Measurements from ENCODE around the gene HEATR5A. TPM values are rescaled to one million over a fixed set of nuclear protein-coding genes. Genes with fewer than 3 reads are reported as not detected.

Gene HEATR5A
- total and polyA plus RNA-seq, 9 donors = 9.5 to 26.0 (median 13.2) TPM

GRCh38 chr14:31307618-31308017, 112.7 kb downstream of the HEATR5A start:
- Histone ChIP-seq H3K27me3 (ENCODE audit: control insufficient read depth, insufficient read depth, low read length) (no peaks in the 10 kb centered on the region), H3K4me1 (ENCODE audit: control insufficient read depth, insufficient read depth, low read length) (no peaks in the 10 kb centered on the region), H3K36me3 (ENCODE audit: control insufficient read depth, insufficient read depth, low read length) (peaks cover 28% of the 10 kb centered on the region), H3K9me3 (replicated peaks; ENCODE audit: control insufficient read depth, low read depth, low read length) (no peaks in the 10 kb centered on the region), H3K27ac (ENCODE audit: low read length) (no peak overlapping the region), H3K4me3 (ENCODE audit: low read length) (no peak overlapping the region)
- no CpG with 5 or more reads among the region's 3 CpGs for WGBS (ENCODE audit: insufficient coverage)
- DNase-seq = no peak

DNA sequence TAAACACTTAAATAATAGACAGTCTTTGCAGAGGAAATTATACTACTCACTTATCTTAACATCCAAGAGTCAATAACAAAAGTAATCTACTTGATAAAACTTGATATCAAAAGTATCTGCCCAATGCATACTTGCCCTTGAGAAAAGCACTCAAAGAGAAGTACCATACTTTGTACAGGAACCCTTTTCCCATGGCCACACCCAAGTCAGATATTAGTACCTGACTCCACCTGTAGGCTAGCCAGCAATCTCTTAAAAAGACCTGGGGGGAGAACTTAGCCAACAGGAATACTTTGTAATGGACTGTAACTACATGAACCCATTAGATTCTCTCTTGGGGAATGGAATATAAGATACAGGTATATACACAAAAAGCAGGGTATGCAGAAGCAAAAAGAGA, 113.2 kb downstream of the HEATR5A start:
- peaks cover 25% of the 10 kb centered on the region for H3K36me3 ChIP-seq (ENCODE audit: control insufficient read depth, insufficient read depth, low read length)
- no peaks in the 10 kb centered on the region for H3K4me1 ChIP-seq (ENCODE audit: control insufficient read depth, insufficient read depth, low read length)
- H3K27ac ChIP-seq (ENCODE audit: low read length) = no peak overlapping the region
- no peak overlapping the region for H3K4me3 ChIP-seq (ENCODE audit: low read length)
- no peak for DNase-seq
- H3K9me3 ChIP-seq (replicated peaks; ENCODE audit: control insufficient read depth, low read depth, low read length) = no peaks in the 10 kb centered on the region
- no peaks in the 10 kb centered on the region for H3K27me3 ChIP-seq (ENCODE audit: control insufficient read depth, insufficient read depth, low read length)

DNA sequence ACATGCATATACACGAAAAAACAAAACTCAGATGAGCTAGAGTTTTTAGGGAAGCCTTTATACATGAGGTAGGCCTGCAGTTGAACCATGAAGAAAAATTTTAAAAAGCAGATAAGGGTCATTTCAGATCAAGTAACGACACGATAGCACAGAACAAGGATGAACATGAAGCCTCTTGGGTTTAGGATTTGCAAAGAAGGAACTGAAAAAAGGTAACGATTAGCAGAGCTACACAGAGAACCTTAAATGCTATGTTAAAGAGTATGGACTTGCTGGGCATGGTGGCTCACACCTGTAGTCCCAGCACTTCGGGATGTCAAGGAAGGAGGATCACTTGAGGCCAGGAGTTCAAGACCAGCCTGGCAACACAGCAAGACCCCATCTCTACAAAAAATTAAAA, 116.7 kb downstream of the HEATR5A start:
- H3K36me3 ChIP-seq (ENCODE audit: control insufficient read depth, insufficient read depth, low read length) = peaks cover 38% of the 10 kb centered on the region
- 92% methylated on average over 4 of the region's 5 CpGs for WGBS (ENCODE audit: insufficient coverage)
- H3K27me3 ChIP-seq (ENCODE audit: control insufficient read depth, insufficient read depth, low read length) = no peaks in the 10 kb centered on the region

DNA sequence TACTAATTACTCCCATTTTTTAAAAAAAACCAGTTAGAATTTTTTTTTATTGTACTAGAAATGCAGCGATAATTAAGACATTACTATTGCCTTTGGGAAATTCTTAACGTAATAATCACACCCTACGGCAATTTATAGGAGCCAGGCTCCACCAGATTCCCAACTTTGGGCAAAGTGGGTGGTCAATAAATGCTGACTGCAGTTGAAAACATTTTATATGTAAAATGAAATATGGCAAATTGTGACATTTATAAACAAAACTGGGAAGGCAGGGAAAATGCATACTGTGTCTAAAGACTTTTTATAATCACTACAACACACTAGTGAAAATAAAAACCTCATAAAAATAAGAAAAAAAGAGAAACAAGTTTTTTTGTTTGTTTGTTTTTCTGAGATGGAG, 119.5 kb downstream of the HEATR5A start:
- Histone ChIP-seq H3K4me1 (ENCODE audit: control insufficient read depth, insufficient read depth, low read length) (no peaks in the 10 kb centered on the region), H3K27me3 (ENCODE audit: control insufficient read depth, insufficient read depth, low read length) (no peaks in the 10 kb centered on the region), H3K36me3 (ENCODE audit: control insufficient read depth, insufficient read depth, low read length) (peaks cover 27% of the 10 kb centered on the region), H3K9me3 (replicated peaks; ENCODE audit: control insufficient read depth, low read depth, low read length) (no peaks in the 10 kb centered on the region), H3K27ac (ENCODE audit: low read length) (no peak overlapping the region), H3K4me3 (ENCODE audit: low read length) (no peak overlapping the region)
- DNase-seq = no peak
- WGBS (ENCODE audit: insufficient coverage) = no CpG with 5 or more reads among the region's 3 CpGs

More for the DNA sequence above, 116.7 kb downstream of the HEATR5A start:
- Histone ChIP-seq H3K27ac (ENCODE audit: low read length) (no peak overlapping the region), H3K9me3 (replicated peaks; ENCODE audit: control insufficient read depth, low read depth, low read length) (no peaks in the 10 kb centered on the region), H3K4me1 (ENCODE audit: control insufficient read depth, insufficient read depth, low read length) (no peaks in the 10 kb centered on the region), H3K4me3 (ENCODE audit: low read length) (no peak overlapping the region)
- no peak for DNase-seq

DNA sequence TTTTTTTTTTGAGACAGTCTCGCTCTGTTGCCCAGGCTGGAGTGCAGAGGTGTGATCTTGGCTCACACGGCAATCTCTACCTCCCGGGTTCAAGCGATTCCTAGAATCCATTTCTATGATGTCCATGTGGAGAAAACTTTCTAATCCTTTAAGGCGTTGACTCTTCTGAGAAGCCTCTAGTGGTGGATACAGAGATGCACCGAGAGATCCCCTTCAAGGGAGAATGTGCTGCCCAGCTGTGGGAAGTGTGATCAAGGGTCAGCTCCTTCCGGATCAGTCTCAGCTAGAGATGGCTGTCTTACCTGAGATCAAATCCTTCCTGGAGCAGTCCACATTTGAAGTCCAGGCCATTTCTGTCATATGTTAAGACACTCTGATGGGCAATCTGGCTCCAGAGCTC, 120.1 kb downstream of the HEATR5A start:
- Histone ChIP-seq H3K27ac (ENCODE audit: low read length) (no peak overlapping the region), H3K4me3 (ENCODE audit: low read length) (no peak overlapping the region), H3K9me3 (replicated peaks; ENCODE audit: control insufficient read depth, low read depth, low read length) (no peaks in the 10 kb centered on the region), H3K4me1 (ENCODE audit: control insufficient read depth, insufficient read depth, low read length) (no peaks in the 10 kb centered on the region), H3K27me3 (ENCODE audit: control insufficient read depth, insufficient read depth, low read length) (no peaks in the 10 kb centered on the region), H3K36me3 (ENCODE audit: control insufficient read depth, insufficient read depth, low read length) (peaks cover 27% of the 10 kb centered on the region)
- no peak for DNase-seq
- WGBS (ENCODE audit: insufficient coverage) = 50% methylated on average over 1 of the region's 7 CpGs

- peaks cover 18% of the 10 kb centered on the region for H3K36me3 ChIP-seq (ENCODE audit: control insufficient read depth, insufficient read depth, low read length)
- no peak overlapping the region for H3K4me3 ChIP-seq (ENCODE audit: low read length)
Observed at GRCh38 chr14:31297701-31298344, 122.5 kb downstream of the HEATR5A start.

DNA sequence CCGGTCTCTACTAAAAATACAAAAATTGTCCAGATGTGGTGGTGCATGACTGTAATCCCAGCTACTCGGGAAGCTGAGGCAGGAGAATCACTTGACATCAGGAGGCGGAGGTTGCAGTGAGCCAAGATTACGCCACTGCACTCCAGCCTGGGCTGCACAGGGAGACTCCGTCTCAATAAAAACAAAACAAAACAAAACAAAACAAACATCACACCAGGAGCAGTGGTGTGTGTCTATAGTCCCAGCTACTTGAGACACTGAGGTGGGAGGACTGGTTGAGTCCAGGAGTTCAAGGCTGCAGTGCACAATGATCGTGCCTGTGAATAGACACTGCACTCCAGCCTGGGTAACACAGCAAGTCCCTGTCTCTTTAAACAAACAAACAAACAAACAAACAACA, 123.2 kb downstream of the HEATR5A start:
- Histone ChIP-seq H3K27me3 (ENCODE audit: control insufficient read depth, insufficient read depth, low read length) (no peaks in the 10 kb centered on the region), H3K9me3 (replicated peaks; ENCODE audit: control insufficient read depth, low read depth, low read length) (no peaks in the 10 kb centered on the region), H3K4me3 (ENCODE audit: low read length) (no peak overlapping the region), H3K27ac (ENCODE audit: low read length) (no peak overlapping the region), H3K36me3 (ENCODE audit: control insufficient read depth, insufficient read depth, low read length) (peaks cover 15% of the 10 kb centered on the region), H3K4me1 (ENCODE audit: control insufficient read depth, insufficient read depth, low read length) (no peaks in the 10 kb centered on the region)
- WGBS (ENCODE audit: insufficient coverage) = 83% methylated on average over 1 of the region's 6 CpGs
- no peak for DNase-seq

More at GRCh38 chr14:31297701-31298344, 122.5 kb downstream of the HEATR5A start:
- no peak for DNase-seq
- H3K27me3 ChIP-seq (ENCODE audit: control insufficient read depth, insufficient read depth, low read length) = no peaks in the 10 kb centered on the region
- H3K9me3 ChIP-seq (replicated peaks; ENCODE audit: control insufficient read depth, low read depth, low read length) = no peaks in the 10 kb centered on the region
- H3K4me1 ChIP-seq (ENCODE audit: control insufficient read depth, insufficient read depth, low read length) = no peaks in the 10 kb centered on the region
- H3K27ac ChIP-seq (ENCODE audit: low read length) = no peak overlapping the region

- Histone ChIP-seq H3K27ac (ENCODE audit: low read length) (no peak overlapping the region), H3K27me3 (ENCODE audit: control insufficient read depth, insufficient read depth, low read length) (no peaks in the 10 kb centered on the region), H3K4me3 (ENCODE audit: low read length) (no peak overlapping the region), H3K9me3 (replicated peaks; ENCODE audit: control insufficient read depth, low read depth, low read length) (no peaks in the 10 kb centered on the region), H3K4me1 (ENCODE audit: control insufficient read depth, insufficient read depth, low read length) (no peaks in the 10 kb centered on the region), H3K36me3 (ENCODE audit: control insufficient read depth, insufficient read depth, low read length) (peaks cover 3% of the 10 kb centered on the region)
- no peak for DNase-seq
- WGBS (ENCODE audit: insufficient coverage) = 58% methylated on average over 3 of the region's 7 CpGs
Observed at GRCh38 chr14:31294746-31295405, 125.5 kb downstream of the HEATR5A start.

- no peak overlapping the region for H3K4me3 ChIP-seq (ENCODE audit: low read length)
- H3K4me1 ChIP-seq (ENCODE audit: control insufficient read depth, insufficient read depth, low read length) = no peaks in the 10 kb centered on the region
- no CpG with 5 or more reads among the region's 3 CpGs for WGBS (ENCODE audit: insufficient coverage)
- no peaks in the 10 kb centered on the region for H3K36me3 ChIP-seq (ENCODE audit: control insufficient read depth, insufficient read depth, low read length)
- DNase-seq = no peak
- H3K27ac ChIP-seq (ENCODE audit: low read length) = no peak overlapping the region
- no peaks in the 10 kb centered on the region for H3K9me3 ChIP-seq (replicated peaks; ENCODE audit: control insufficient read depth, low read depth, low read length)
- no peaks in the 10 kb centered on the region for H3K27me3 ChIP-seq (ENCODE audit: control insufficient read depth, insufficient read depth, low read length)
Observed at GRCh38 chr14:31292937-31293616, 127.3 kb downstream of the HEATR5A start.

DNA sequence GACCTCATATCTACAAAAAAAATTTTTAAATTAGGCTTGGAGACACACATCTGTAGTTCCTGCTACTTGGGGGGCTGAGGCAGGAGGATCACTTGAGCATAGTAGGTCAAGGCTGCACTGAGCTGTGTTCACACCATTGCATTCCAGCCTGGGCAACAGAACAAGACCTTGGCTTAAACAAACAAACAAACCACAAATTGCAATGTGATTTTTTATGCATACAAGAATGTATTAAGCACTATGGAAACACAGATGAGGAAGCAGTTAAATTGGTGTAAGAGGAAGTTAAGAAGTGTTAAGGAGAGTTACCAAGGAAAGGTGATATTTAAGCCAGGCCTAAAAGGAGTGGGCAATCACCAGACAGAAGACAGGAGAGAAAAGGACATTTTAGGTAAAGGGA, 129.1 kb downstream of the HEATR5A start:
- Histone ChIP-seq H3K36me3 (ENCODE audit: control insufficient read depth, insufficient read depth, low read length) (no peaks in the 10 kb centered on the region), H3K4me3 (ENCODE audit: low read length) (no peak overlapping the region), H3K27me3 (ENCODE audit: control insufficient read depth, insufficient read depth, low read length) (no peaks in the 10 kb centered on the region), H3K4me1 (ENCODE audit: control insufficient read depth, insufficient read depth, low read length) (no peaks in the 10 kb centered on the region), H3K27ac (ENCODE audit: low read length) (no peak overlapping the region), H3K9me3 (replicated peaks; ENCODE audit: control insufficient read depth, low read depth, low read length) (peaks cover 2% of the 10 kb centered on the region)
- DNase-seq = no peak
